ENCODE data around the gene IGBP1. TPM values are rescaled to one million over a fixed set of nuclear protein-coding genes. Genes with fewer than 3 reads are reported as not detected.
"Not testable (repeated sequence)": the region's sequence is repeated elsewhere in the genome, so short reads cannot be mapped to it uniquely, and the experiment has no call there.

IGBP1 gene
- total RNA-seq, 6 experiments from 2014 or later = 10.0 to 15.4 (median 11.4) TPM

GRCh38 chrX:70117738-70118137 lies 15.5 kb upstream of the IGBP1 start:
- H3K4me1 ChIP-seq = no peaks in the 10 kb centered on the region
- no peak for TF ChIP-seq CTCF (IDR thresholded peaks at IDR 0.05)
- H3K36me3 ChIP-seq = no peaks in the 10 kb centered on the region
- ATAC-seq = no peak
- DNase-seq = no peak
- intact Hi-C loops (cut with DNase I) = no loop called here
- H3K27me3 ChIP-seq = no peaks in the 10 kb centered on the region
- no peaks in the 10 kb centered on the region for H3K9me3 ChIP-seq
- no peak overlapping the region for H3K4me3 ChIP-seq
- H3K27ac ChIP-seq = no peak overlapping the region

GRCh38 chrX:70123014-70123413 lies 10.2 kb upstream of the IGBP1 start:
- H3K9me3 ChIP-seq; intact Hi-C loops (cut with DNase I); H3K27ac ChIP-seq; H3K27me3 ChIP-seq; DNase-seq; H3K36me3 ChIP-seq; ATAC-seq; H3K4me3 ChIP-seq; H3K4me1 ChIP-seq: not testable (repeated sequence)
- WGBS (ENCODE audit: insufficient coverage, low coverage, low lambda C conversion rate, missing lambda C conversion rate) = no CpG with 5 or more reads among the region's 30 CpGs

GRCh38 chrX:70124678-70125077 lies 8.6 kb upstream of the IGBP1 start:
- H3K9me3 ChIP-seq = no peaks in the 10 kb centered on the region
- 62% methylated on average over 2 of the region's 2 CpGs for WGBS (ENCODE audit: insufficient coverage, low coverage, low lambda C conversion rate, missing lambda C conversion rate)
- H3K36me3 ChIP-seq = no peaks in the 10 kb centered on the region
- DNase-seq (no peak), ATAC-seq (no peak)
- intact Hi-C loops (cut with DNase I) = no loop called here
- no peaks in the 10 kb centered on the region for H3K27me3 ChIP-seq
- H3K4me3 ChIP-seq = no peak overlapping the region
- no peak for TF ChIP-seq POLR2A (IDR thresholded peaks at IDR 0.05)
- no peak for TF ChIP-seq CTCF (IDR thresholded peaks at IDR 0.05)
- H3K27ac ChIP-seq = no peak overlapping the region
- no peaks in the 10 kb centered on the region for H3K4me1 ChIP-seq

GRCh38 chrX:70128071-70128470 lies 5.2 kb upstream of the IGBP1 start:
- H3K27ac ChIP-seq = no peak overlapping the region
- intact Hi-C loops (cut with DNase I) = no loop called here

GRCh38 chrX:70129816-70130215 lies 3.4 kb upstream of the IGBP1 start:
- no peak for ATAC-seq
- 8% methylated on average over 1 of the region's 1 CpG for WGBS (ENCODE audit: insufficient coverage, low coverage, low lambda C conversion rate, missing lambda C conversion rate)
- no peaks in the 10 kb centered on the region for H3K36me3 ChIP-seq

More at GRCh38 chrX:70128071-70128470, 5.2 kb upstream of the IGBP1 start:
- TF ChIP-seq POLR2A (IDR thresholded peaks at IDR 0.05) = no peak
- TF ChIP-seq CTCF (IDR thresholded peaks at IDR 0.05) = no peak
- no peaks in the 10 kb centered on the region for H3K4me1 ChIP-seq
- ATAC-seq = no peak
- H3K9me3 ChIP-seq = no peaks in the 10 kb centered on the region
- 20% methylated on average over 1 of the region's 9 CpGs for WGBS (ENCODE audit: insufficient coverage, low coverage, low lambda C conversion rate, missing lambda C conversion rate)
- no peaks in the 10 kb centered on the region for H3K36me3 ChIP-seq
- H3K4me3 ChIP-seq = no peak overlapping the region
- DNase-seq = no peak
- H3K27me3 ChIP-seq = no peaks in the 10 kb centered on the region

More at GRCh38 chrX:70129816-70130215, 3.4 kb upstream of the IGBP1 start:
- intact Hi-C loops (cut with DNase I) = no loop called here
- no peak for TF ChIP-seq CTCF (IDR thresholded peaks at IDR 0.05)
- TF ChIP-seq POLR2A (IDR thresholded peaks at IDR 0.05) = no peak
- H3K27ac ChIP-seq = no peak overlapping the region
- H3K4me1 ChIP-seq = peaks cover 0 to 2% (median 0%) of the 10 kb centered on the region in 4 donors
- H3K4me3 ChIP-seq = no peak overlapping the region
- no peaks in the 10 kb centered on the region for H3K9me3 ChIP-seq
- DNase-seq = no peak
- no peaks in the 10 kb centered on the region for H3K27me3 ChIP-seq

All from right lobe of liver (tissue), 6 donors.